ENCODE measurements around the gene NMNAT3. TPM values are rescaled to one million over a fixed set of nuclear protein-coding genes. Genes with fewer than 3 reads are reported as not detected.

NMNAT3 gene
- total and polyA plus RNA-seq, 5 donors from 2014 or later = 1.5 to 5.7 (median 2.8) TPM

Other genes with a start within 250 kb of the NMNAT3 start
- not detected for gene RBP2, start 201.5 kb downstream of the NMNAT3 start, total RNA-seq
- not detected for gene RBP2, start 201.5 kb downstream of the NMNAT3 start, polyA plus RNA-seq
- gene RBP1, start 138.2 kb downstream of the NMNAT3 start, total RNA-seq = not detected
- gene RBP1, start 138.2 kb downstream of the NMNAT3 start, polyA plus RNA-seq = not detected

Measured in CD4-positive, CD25-positive, alpha-beta regulatory T cell (primary cell).